ENCODE results near the gene PHACTR4. TPM values are rescaled to one million over a fixed set of nuclear protein-coding genes. Genes with fewer than 3 reads are reported as not detected.
A peak's percentile ranks its signal among the peaks of the same experiment; 100 is the strongest.

The PHACTR4 gene
- total and polyA plus RNA-seq, 2 of the 13 experiments (the other 11 are each of a cell fraction or from before 2014, with no cell fraction given) = 13.9 to 17.1 TPM

DNA sequence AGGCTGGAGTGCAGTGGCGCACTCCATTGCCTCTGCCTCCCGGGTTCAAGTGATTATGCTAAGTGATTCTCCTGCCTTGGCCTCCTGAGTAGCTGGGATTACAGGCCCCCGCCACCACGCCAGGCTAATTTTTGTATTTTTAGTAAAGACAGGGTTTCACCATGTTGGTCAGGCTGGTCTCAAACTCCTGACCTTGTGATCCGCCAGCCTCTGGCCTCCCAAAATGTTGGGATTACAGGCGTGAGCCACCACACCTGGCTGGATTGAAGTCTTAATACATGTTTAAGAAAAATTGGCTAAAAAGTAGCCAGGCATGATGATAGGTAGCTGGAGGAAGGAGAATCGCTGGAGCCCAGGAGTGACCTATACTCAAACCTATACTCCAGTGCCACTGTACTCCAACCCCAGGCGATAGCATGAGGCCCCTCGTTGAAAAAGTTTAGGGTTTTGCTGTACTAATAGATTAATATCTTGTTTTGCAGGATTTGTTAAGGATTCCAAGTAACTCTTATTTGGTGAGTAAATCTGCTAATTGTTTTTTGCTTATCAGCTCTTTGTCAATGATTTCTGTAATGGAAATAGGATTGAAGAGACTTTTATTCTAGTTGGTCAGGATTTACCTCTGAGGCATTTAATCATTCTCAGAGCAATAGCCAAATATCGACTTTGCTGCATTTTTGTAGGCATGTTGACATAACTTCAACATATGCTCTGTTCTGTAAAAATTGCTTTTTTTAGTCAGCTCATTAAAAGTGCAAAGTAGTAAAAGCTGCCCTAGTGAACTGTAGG lies 138.3 kb downstream of the PHACTR4 start (continued):
- TF ChIP-seq, protein P1, sequence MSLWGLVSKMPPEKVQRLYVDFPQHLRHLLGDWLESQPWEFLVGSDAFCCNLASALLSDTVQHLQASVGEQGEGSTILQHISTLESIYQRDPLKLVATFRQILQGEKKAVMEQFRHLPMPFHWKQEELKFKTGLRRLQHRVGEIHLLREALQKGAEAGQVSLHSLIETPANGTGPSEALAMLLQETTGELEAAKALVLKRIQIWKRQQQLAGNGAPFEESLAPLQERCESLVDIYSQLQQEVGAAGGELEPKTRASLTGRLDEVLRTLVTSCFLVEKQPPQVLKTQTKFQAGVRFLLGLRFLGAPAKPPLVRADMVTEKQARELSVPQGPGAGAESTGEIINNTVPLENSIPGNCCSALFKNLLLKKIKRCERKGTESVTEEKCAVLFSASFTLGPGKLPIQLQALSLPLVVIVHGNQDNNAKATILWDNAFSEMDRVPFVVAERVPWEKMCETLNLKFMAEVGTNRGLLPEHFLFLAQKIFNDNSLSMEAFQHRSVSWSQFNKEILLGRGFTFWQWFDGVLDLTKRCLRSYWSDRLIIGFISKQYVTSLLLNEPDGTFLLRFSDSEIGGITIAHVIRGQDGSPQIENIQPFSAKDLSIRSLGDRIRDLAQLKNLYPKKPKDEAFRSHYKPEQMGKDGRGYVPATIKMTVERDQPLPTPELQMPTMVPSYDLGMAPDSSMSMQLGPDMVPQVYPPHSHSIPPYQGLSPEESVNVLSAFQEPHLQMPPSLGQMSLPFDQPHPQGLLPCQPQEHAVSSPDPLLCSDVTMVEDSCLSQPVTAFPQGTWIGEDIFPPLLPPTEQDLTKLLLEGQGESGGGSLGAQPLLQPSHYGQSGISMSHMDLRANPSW (CRISPR knock-in tag; IDR thresholded peaks at IDR 0.05; ENCODE audit: borderline replicate concordance) = peak; percentile 48; the same call in 1 of the 2 replicates
- 0 out of 2 replicates have a peak, but pooled peaks have one; percentile 35 for TF ChIP-seq ZNF816 (CRISPR knock-in tag; IDR thresholded peaks at IDR 0.05; ENCODE audit: borderline replicate concordance)
- 0 out of 2 replicates have a peak, but pooled peaks have one; percentile 28 for TF ChIP-seq PHF8 (CRISPR knock-in tag; IDR thresholded peaks at IDR 0.05)
- TF ChIP-seq POLR2A (IDR thresholded peaks at IDR 0.05; ENCODE audit: insufficient read depth in 1 of 2, low read depth in 2 of 2, low read length in 2 of 2) = peak; percentile 22 to 25; a peak in 3 of 4 replicates
- TF ChIP-seq POLR2AphosphoS5 (IDR thresholded peaks at IDR 0.05; ENCODE audit: low read depth, low read length) = peak; percentile 15; the same call in 1 of the 2 replicates
- no peak for TF ChIP-seq TCF7L2 (IDR thresholded peaks at IDR 0.05; ENCODE audit: low read depth, low read length)
- no peak for TF ChIP-seq GATA4 (IDR thresholded peaks at IDR 0.05; ENCODE audit: borderline replicate concordance, low read depth)
- TF ChIP-seq TEAD2 (CRISPR knock-in tag; IDR thresholded peaks at IDR 0.05) = no peak

DNA sequence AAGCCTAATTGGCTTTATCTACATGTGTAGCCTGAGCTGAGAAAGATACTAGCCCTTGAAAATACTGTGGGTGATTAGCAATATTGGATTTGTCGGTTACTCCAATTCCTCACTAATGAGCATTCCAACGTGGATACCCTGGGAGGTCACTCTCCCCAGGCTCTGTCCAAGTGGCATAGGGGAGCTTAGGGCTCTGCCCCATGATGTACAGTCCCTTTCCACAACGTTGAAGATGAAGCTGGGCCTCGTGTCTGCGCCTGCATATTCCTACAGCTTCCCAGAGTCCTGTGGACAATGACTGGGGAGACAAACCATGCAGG lies 138.9 kb downstream of the PHACTR4 start:
- Histone ChIP-seq H3K79me2 (ENCODE audit: insufficient read depth, low read length) (peaks cover 49% of the 10 kb centered on the region), H3K4me1 (ENCODE audit: insufficient read depth, low read length) (peaks cover 50% of the 10 kb centered on the region), H3K4me3 (replicated peaks in 1 of 3; ENCODE audit: insufficient read depth in 1 of 3, low read depth in 2 of 3, low read length in 3 of 3) (peak overlapping the region; percentile 95 to 97 (median 96)), H3K4me2 (ENCODE audit: low read depth, low read length) (peak overlapping the region; percentile 88), H3K27ac (ENCODE audit: extremely low read length, insufficient read depth, low read length) (peak overlapping the region; percentile 86), H4K20me1 (ENCODE audit: insufficient read depth, low read length) (peaks cover 47% of the 10 kb centered on the region), H2AFZ (ENCODE audit: low read length) (no peak overlapping the region), H3K36me3 (replicated peaks in 1 of 2; ENCODE audit: control insufficient read depth in 1 of 2, insufficient read depth in 2 of 2, low read length in 2 of 2) (peaks cover 11 to 52% of the 10 kb centered on the region in 2 experiments), H3K9me3 (ENCODE audit: low read length) (no peaks in the 10 kb centered on the region), H3K9ac (ENCODE audit: insufficient read depth, low read depth, low read length) (peak overlapping the region; percentile 99), H3K27me3 (ENCODE audit: control insufficient read depth in 1 of 2, insufficient read depth in 2 of 2, low read length in 2 of 2) (no peaks in the 10 kb centered on the region; a peak in 1 of 5 replicates)
- ChIA-PET POLR2A (interaction anchor here (1.0 to 5.8 kb wide), 12 partner anchors 10 to 260 kb away, joined by 3 to 62 read pairs (median 3); partner anchors contain the start of genes RNU11, TAF12 and YTHDF2), CTCF (ENCODE audit: low intra/inter-chr PET ratio, low total read pairs) (no interaction called here)
- WGBS (ENCODE audit: low lambda C conversion rate) = 23% methylated on average over 5 of the region's 5 CpGs
- BruUV-seq (replicated peaks) = no TSS peak
- in situ Hi-C loops (cut with HindIII; ENCODE audit: extremely low pct_ligation_motif_present, low pct_unique_long_range_greater_than_20kb) (no loop called here), intact Hi-C loops (cut with micrococcal nuclease; ENCODE audit: unreplicated experiment) (no loop called here)
- DNase-seq (ENCODE audit: low spot score) (no peak), FAIRE-seq (no peak), ATAC-seq (no peak)
- TF ChIP-seq RNF2 (conservative IDR thresholded peaks at IDR 0.05; ENCODE audit: low read depth) (no peak), TCF7 (IDR thresholded peaks at IDR 0.05; ENCODE audit: low read depth) (no peak), ZNF841 (CRISPR knock-in tag; IDR thresholded peaks at IDR 0.05; ENCODE audit: borderline replicate concordance) (no peak), POLR2AphosphoS5 (IDR thresholded peaks at IDR 0.05; ENCODE audit: low read depth, low read length) (0 out of 2 replicates have a peak, but pooled peaks have one; percentile 28), GZF1 (CRISPR knock-in tag; IDR thresholded peaks at IDR 0.05) (no peak), ZNF101 (CRISPR knock-in tag; IDR thresholded peaks at IDR 0.05; ENCODE audit: borderline replicate concordance, low read depth) (no peak), SMC3 (IDR thresholded peaks at IDR 0.05; ENCODE audit: low read length) (no peak), SSRP1 (CRISPR knock-in tag; IDR thresholded peaks at IDR 0.05) (peak; percentile 92; the same call in 1 of the 2 replicates), MEIS1 (CRISPR knock-in tag; IDR thresholded peaks at IDR 0.05; ENCODE audit: borderline replicate concordance) (no peak), SMAD1 (CRISPR knock-in tag; IDR thresholded peaks at IDR 0.05; ENCODE audit: borderline replicate concordance, low read depth) (no peak), NONO (IDR thresholded peaks at IDR 0.05) (no peak), NONO (CRISPR knock-in tag; conservative IDR thresholded peaks at IDR 0.05) (0 out of 2 replicates have a peak, but pooled peaks have one; percentile 11), TAF15 (IDR thresholded peaks at IDR 0.05; ENCODE audit: low read depth, low read length, poor library complexity, severe bottlenecking) (no peak)
- TF ChIP-seq, protein P2, sequence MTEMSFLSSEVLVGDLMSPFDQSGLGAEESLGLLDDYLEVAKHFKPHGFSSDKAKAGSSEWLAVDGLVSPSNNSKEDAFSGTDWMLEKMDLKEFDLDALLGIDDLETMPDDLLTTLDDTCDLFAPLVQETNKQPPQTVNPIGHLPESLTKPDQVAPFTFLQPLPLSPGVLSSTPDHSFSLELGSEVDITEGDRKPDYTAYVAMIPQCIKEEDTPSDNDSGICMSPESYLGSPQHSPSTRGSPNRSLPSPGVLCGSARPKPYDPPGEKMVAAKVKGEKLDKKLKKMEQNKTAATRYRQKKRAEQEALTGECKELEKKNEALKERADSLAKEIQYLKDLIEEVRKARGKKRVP (CRISPR knock-in tag; IDR thresholded peaks at IDR 0.05) = 0 out of 4 replicates have a peak, but pooled peaks of 1 of the 2 experiments have one; percentile 10
